ENCODE results near the gene CNKSR2.

DNA sequence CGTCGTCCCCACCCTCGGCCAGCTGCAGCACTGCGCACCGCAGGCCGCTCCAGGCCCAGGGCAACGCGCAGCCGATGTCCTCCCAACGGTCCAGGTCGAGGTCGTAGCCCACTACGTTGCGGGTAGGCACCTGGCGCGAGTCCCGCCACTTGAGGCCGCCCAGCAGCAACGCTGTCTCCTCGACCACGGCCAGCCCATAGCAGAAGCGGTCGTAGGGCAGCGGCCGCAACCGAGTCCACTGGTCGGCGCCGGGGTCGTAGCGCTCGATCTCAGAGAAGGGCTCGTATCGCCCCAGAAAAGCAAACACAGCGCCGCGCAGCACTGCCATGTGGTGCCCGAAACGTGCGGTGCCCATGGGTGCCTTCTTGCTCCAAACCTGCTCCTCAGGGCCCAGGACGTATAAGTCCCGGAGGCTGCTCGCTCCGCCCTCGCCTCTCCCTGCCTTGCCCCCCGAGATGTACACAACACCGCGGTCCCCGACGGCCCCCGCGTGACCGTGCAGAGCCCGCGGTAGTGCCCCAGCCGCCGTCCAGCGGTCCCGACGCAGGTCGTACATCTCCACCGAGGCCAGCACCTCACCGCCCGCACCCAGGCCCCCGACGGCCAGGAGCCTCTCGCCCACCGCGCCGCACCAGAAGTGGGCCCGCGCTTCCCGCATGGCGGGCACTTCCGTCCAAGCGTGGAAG is 281.8 kb downstream of the CNKSR2 start:
- TF ChIP-seq, protein P1, sequence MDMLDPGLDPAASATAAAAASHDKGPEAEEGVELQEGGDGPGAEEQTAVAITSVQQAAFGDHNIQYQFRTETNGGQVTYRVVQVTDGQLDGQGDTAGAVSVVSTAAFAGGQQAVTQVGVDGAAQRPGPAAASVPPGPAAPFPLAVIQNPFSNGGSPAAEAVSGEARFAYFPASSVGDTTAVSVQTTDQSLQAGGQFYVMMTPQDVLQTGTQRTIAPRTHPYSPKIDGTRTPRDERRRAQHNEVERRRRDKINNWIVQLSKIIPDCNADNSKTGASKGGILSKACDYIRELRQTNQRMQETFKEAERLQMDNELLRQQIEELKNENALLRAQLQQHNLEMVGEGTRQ (CRISPR knock-in tag; IDR thresholded peaks at IDR 0.05) = no peak
- TF ChIP-seq, protein P2, sequence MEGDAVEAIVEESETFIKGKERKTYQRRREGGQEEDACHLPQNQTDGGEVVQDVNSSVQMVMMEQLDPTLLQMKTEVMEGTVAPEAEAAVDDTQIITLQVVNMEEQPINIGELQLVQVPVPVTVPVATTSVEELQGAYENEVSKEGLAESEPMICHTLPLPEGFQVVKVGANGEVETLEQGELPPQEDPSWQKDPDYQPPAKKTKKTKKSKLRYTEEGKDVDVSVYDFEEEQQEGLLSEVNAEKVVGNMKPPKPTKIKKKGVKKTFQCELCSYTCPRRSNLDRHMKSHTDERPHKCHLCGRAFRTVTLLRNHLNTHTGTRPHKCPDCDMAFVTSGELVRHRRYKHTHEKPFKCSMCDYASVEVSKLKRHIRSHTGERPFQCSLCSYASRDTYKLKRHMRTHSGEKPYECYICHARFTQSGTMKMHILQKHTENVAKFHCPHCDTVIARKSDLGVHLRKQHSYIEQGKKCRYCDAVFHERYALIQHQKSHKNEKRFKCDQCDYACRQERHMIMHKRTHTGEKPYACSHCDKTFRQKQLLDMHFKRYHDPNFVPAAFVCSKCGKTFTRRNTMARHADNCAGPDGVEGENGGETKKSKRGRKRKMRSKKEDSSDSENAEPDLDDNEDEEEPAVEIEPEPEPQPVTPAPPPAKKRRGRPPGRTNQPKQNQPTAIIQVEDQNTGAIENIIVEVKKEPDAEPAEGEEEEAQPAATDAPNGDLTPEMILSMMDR (IDR thresholded peaks at IDR 0.05) = no peak
- TF ChIP-seq ZNF121 (CRISPR knock-in tag; IDR thresholded peaks at IDR 0.05) = no peak

All from WTC11 (cell line).